Smooth muscle cell (in vitro differentiated cells): Measurements from ENCODE around the gene GSTO2. TPM values are rescaled to one million over a fixed set of nuclear protein-coding genes. Genes with fewer than 3 reads are reported as not detected.

Source experiments
- DNase-seq: peaks from one replicate; lab custom pipeline; 2025; ENCODE audit not compliant: unreplicated experiment; lab: John Stamatoyannopoulos, UW
- H2AFZ ChIP-seq: fragments of 200-600 bp; sonication (generic); 2 replicates; pipeline ENCODE4 v1.6.0; 2016; ENCODE audit warnings: antibody characterized with exemption, low read depth, mild to moderate bottlenecking
- H3F3A ChIP-seq: fragments of 200-600 bp; sonication (generic); 2 replicates; pipeline ENCODE4 v1.6.0; 2017; ENCODE audit warnings: antibody characterized with exemption, low read depth
- H3K27ac ChIP-seq: fragments of 200-600 bp; sonication (generic); 2 replicates; pipeline ENCODE4 v1.5.1; 2016; ENCODE audit warnings: low read depth, mild to moderate bottlenecking
- H3K27me3 ChIP-seq: fragments of 200-600 bp; sonication (generic); 2 replicates; pipeline ENCODE4 v1.6.1; 2016; ENCODE audit warnings: low read depth, mild to moderate bottlenecking
- H3K36me3 ChIP-seq: fragments of 200-600 bp; sonication (generic); 2 replicates; pipeline ENCODE4 v1.5.1; 2016; ENCODE audit warnings: low read depth
- H3K4me1 ChIP-seq: fragments of 200-600 bp; sonication (generic); 2 replicates; pipeline ENCODE4 v1.5.1; 2016; ENCODE audit warnings: low read depth
- H3K4me2 ChIP-seq: fragments of 200-600 bp; sonication (generic); 2 replicates; pipeline ENCODE4 v1.6.0; 2016; ENCODE audit warnings: mild to moderate bottlenecking
- H3K4me3 ChIP-seq: fragments of 200-600 bp; sonication (generic); 2 replicates; pipeline ENCODE4 v1.5.1; 2016; ENCODE audit warnings: mild to moderate bottlenecking
- H3K79me2 ChIP-seq: fragments of 200-600 bp; sonication (generic); 2 replicates; pipeline ENCODE4 v1.6.0; 2016; ENCODE audit warnings: low read depth, mild to moderate bottlenecking
- H3K9ac ChIP-seq: fragments of 200-600 bp; sonication (generic); 2 replicates; pipeline ENCODE4 v1.6.0; 2016; ENCODE audit warnings: low read depth
- H3K9me3 ChIP-seq: fragments of 200-600 bp; sonication (generic); replicated peaks from 2 replicates; pipeline ENCODE4 v1.5.1; 2016; ENCODE audit warnings: low read depth
- H4K20me1 ChIP-seq: fragments of 200-600 bp; sonication (generic); 2 replicates; pipeline ENCODE4 v1.6.0; 2016; ENCODE audit warnings: low read depth
- WGBS: methylation state at CpG from one replicate; pipeline ENCODE4 v1.1.7; 2016; ENCODE audit warnings: low lambda C conversion rate; 5-methylcytosine and 5-hydroxymethylcytosine counted together
- polyA plus RNA-seq: library from polyadenylated mRNA; unstranded; fragments of >200 nt; fragmentation: Nextera tagmentation; extraction: Ambion mirVana; gene quantifications from 2 replicates; pipeline ENCODE4 v1.2.1, GENCODE V29; 2016
- total RNA-seq: library from RNA; depleted of rRNA; stranded (reverse); fragments of >200 nt; gene quantifications from 2 replicates; pipeline ENCODE4 v1.2.3, GENCODE V29; 2014
- TF ChIP-seq, protein P1 (sequence below): fragments of 200-600 bp; sonication (generic); IDR thresholded peaks from 2 replicates; pipeline ENCODE4 v1.5.1; 2017; ENCODE audit warnings: borderline replicate concordance, mild to moderate bottlenecking, antibody characterized with exemption; ENCODE audit not compliant: insufficient read depth, poor library complexity, severe bottlenecking

GSTO2 gene
- total and polyA plus RNA-seq, 2 experiments from 2014 or later = 2.1 to 3.7 TPM

DNA sequence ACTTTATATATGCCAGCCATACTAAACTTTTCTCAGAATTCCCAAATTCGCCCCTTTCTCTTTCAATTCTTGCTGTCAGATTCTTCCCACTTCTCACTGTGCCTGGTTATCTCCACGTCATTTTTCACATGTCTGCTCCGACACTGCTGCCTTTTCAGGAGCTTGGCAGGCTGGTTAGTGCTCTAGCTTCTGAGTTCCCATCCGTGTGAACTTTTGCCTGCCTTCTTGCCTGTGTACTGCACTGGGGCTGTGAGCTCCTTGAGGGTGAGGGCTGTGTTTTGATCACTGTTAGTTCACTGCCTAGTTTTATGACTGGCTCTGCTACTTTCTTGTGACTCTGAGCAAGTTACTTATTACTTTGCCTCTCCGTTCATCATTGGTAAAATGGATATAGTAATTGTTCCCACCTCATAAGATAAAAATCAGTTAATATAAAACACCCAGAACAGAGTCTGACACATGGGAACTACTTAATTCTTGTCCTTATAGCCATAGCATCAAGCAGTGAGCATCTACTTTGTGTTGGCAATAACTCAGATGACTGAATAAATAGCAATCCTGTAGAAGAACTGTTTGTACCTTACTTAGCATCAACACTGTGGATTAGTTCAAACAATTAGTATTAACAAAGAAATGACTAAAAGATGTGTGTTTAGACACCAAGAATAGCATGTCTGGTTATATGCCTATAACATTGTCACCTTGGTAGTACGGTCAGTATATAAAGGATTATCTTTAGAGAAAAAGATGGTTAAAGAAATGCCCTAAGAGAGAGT is 8.8 kb upstream of the GSTO2 start:
- WGBS = 14% methylated on average over 6 of the region's 6 CpGs
- DNase-seq = no peak
- Histone ChIP-seq H3F3A (peaks cover 37% of the 10 kb centered on the region), H3K4me3 (no peak overlapping the region), H3K36me3 (peaks cover 11% of the 10 kb centered on the region), H3K4me1 (peaks cover 25% of the 10 kb centered on the region), H3K79me2 (peaks cover 74% of the 10 kb centered on the region), H3K27me3 (no peaks in the 10 kb centered on the region), H2AFZ (no peak overlapping the region), H3K9ac (no peak overlapping the region), H3K27ac (peak overlapping the region; percentile 87), H4K20me1 (peaks cover 49% of the 10 kb centered on the region), H3K9me3 (no peaks in the 10 kb centered on the region), H3K4me2 (peak overlapping the region; percentile 75)
- TF ChIP-seq, protein P1, sequence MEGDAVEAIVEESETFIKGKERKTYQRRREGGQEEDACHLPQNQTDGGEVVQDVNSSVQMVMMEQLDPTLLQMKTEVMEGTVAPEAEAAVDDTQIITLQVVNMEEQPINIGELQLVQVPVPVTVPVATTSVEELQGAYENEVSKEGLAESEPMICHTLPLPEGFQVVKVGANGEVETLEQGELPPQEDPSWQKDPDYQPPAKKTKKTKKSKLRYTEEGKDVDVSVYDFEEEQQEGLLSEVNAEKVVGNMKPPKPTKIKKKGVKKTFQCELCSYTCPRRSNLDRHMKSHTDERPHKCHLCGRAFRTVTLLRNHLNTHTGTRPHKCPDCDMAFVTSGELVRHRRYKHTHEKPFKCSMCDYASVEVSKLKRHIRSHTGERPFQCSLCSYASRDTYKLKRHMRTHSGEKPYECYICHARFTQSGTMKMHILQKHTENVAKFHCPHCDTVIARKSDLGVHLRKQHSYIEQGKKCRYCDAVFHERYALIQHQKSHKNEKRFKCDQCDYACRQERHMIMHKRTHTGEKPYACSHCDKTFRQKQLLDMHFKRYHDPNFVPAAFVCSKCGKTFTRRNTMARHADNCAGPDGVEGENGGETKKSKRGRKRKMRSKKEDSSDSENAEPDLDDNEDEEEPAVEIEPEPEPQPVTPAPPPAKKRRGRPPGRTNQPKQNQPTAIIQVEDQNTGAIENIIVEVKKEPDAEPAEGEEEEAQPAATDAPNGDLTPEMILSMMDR = no peak

DNA sequence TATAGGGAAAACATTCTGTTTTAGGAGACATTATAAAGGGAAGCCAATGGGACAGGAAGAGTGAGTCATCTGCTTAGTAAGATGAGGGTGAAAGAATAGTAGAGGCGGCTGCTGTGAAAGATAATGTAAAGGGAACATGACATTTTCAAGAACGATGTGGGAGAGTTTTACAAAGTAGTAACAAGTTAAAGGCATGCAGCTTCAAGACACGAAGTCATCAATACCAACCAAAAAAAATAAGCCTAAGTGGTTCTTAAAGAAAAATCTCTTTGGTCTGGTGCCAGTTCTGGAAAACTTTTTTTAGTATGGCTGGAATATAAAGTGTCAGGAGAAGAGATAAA is 8.2 kb upstream of the GSTO2 start:
- H3F3A ChIP-seq = peaks cover 31% of the 10 kb centered on the region
- peaks cover 22% of the 10 kb centered on the region for H3K4me1 ChIP-seq
- no peaks in the 10 kb centered on the region for H3K9me3 ChIP-seq
- WGBS = under 1% methylated on average over 3 of the region's 3 CpGs
- no peaks in the 10 kb centered on the region for H3K27me3 ChIP-seq
- peaks cover 49% of the 10 kb centered on the region for H4K20me1 ChIP-seq
- H3K4me3 ChIP-seq = no peak overlapping the region
- H3K36me3 ChIP-seq = peaks cover 11% of the 10 kb centered on the region
- peaks cover 68% of the 10 kb centered on the region for H3K79me2 ChIP-seq
- DNase-seq = no peak
- H3K4me2 ChIP-seq = peak overlapping the region; percentile 75
- no peak overlapping the region for H3K9ac ChIP-seq
- no peak overlapping the region for H2AFZ ChIP-seq
- H3K27ac ChIP-seq = peak overlapping the region; percentile 87
- TF ChIP-seq, protein P1 = no peak

DNA sequence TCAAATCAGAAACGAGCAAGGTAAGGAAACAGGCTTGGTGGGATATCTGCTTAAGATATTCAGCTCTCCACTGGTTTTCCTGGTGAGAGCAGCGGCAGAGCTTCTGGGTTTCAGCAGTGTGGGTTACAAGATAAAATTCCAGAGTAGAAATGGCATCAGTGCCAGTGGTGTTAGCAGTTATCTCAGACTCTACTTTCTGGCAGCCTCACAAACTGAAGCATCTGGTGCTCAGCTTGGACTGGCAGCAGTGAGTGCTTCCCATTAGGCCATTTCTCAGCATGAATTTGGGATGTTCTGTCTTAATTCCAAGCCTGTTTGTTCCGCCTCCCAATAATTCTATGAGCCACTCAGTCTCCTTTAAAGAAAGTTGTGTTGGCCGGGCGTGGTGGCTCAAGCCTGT is 6.9 kb upstream of the GSTO2 start:
- peaks cover 55% of the 10 kb centered on the region for H3K79me2 ChIP-seq
- H3K9ac ChIP-seq = no peak overlapping the region
- 58% methylated on average over 5 of the region's 5 CpGs for WGBS
- H3K4me2 ChIP-seq = no peak overlapping the region
- H3F3A ChIP-seq = peaks cover 30% of the 10 kb centered on the region
- peaks cover 11% of the 10 kb centered on the region for H3K4me1 ChIP-seq
- H2AFZ ChIP-seq = no peak overlapping the region
- H3K9me3 ChIP-seq = no peaks in the 10 kb centered on the region
- H4K20me1 ChIP-seq = peaks cover 41% of the 10 kb centered on the region
- peak overlapping the region; percentile 87 for H3K27ac ChIP-seq
- DNase-seq = no peak
- TF ChIP-seq, protein P1 = no peak
- peaks cover 17% of the 10 kb centered on the region for H3K36me3 ChIP-seq
- no peaks in the 10 kb centered on the region for H3K27me3 ChIP-seq
- H3K4me3 ChIP-seq = no peak overlapping the region

DNA sequence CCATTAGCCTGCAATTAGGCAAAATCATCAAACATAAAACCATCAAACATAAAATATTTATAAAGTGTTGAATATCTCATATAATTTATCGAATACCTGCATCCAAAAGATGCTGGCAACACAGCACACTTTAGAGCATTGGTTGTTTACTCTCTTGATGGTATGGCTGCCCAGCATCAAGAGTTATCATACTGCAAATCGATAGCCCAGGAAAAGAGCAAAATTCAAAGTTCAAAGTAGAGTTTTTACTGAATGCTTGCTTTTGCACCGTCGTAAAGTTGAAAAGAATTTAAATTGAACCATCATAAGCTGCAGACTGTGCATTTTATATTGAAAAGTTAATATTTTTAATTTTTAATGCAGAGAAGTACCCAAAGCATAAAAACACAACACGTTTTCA is 4.2 kb upstream of the GSTO2 start:
- H3K27me3 ChIP-seq = no peaks in the 10 kb centered on the region
- H3K36me3 ChIP-seq = peaks cover 21% of the 10 kb centered on the region
- no peak overlapping the region for H3K4me3 ChIP-seq
- no peaks in the 10 kb centered on the region for H3K9me3 ChIP-seq
- peaks cover 35% of the 10 kb centered on the region for H4K20me1 ChIP-seq
- TF ChIP-seq, protein P1 = no peak
- H3K4me2 ChIP-seq = no peak overlapping the region
- no peak overlapping the region for H2AFZ ChIP-seq
- H3K9ac ChIP-seq = no peak overlapping the region
- H3K79me2 ChIP-seq = peaks cover 33% of the 10 kb centered on the region
- DNase-seq = no peak
- H3K4me1 ChIP-seq = peaks cover 17% of the 10 kb centered on the region
- WGBS = 78% methylated on average over 5 of the region's 5 CpGs
- peaks cover 26% of the 10 kb centered on the region for H3F3A ChIP-seq
- no peak overlapping the region for H3K27ac ChIP-seq
